ENCODE results near the gene MKI67. TPM values are rescaled to one million over a fixed set of nuclear protein-coding genes. Genes with fewer than 3 reads are reported as not detected.

Gene MKI67
- total and polyA plus RNA-seq, 9 of the 15 experiments (the other 6 are each of a cell fraction or from before 2014, with no cell fraction given), result 11.8 to 86.5 (median 36.0) TPM

DNA sequence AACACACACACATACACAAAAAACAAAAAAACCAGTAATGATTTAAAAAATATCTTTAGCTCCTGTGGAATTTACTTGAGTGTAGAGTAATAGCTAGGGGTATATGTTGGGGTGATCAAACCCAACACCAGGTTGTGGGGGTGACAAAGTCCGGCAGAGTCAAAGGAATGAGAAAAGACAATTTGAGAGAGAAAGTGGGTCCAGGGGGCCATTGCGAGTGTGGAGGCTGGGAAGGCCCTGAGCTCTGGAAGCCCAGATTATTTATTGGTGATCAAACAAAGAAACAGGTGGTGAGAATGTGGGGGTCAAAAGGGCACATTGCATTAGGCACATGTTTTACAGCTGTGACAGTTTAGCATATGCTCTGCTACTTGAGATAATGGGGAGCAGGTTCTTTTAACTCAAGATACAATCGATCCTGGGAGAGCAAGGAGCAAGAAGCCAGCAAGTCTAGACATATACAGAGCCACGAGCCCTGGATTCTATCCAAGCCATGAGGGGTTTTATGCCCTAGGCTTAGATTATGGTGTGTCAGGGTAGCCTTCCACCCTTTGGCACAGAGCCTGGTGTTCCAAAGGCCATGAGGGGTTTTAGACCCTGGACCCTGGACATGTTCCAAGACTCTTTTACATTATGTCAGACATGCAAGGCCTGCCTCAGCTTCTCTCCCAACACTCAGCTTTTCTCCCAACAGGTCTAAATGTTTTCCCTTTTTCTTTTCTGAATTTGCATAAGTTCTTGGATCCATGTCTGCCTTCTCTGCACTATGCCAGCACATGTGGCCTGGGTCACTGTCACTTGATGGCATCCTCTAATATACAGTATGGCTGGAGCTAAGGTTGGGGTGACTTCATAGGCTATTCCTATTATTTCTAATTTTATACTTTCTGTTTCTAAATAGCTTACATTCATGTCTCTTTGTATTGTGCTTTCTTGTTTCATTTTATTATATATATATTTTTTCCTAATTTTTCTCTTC is 48.6 kb upstream of the MKI67 start:
- Histone ChIP-seq H3K27ac (ENCODE audit: extremely low read depth, low read depth, low read length) (no peak overlapping the region), H3K9me1 (ENCODE audit: control insufficient read depth, insufficient read depth, low read length) (no peaks in the 10 kb centered on the region), H3K27me3 (ENCODE audit: control insufficient read depth in 2 of 2, insufficient read depth in 2 of 2, low read length in 2 of 2) (no peaks in the 10 kb centered on the region), H3K79me2 (ENCODE audit: control insufficient read depth, insufficient read depth, low read length) (no peaks in the 10 kb centered on the region), H3K4me3 (no peak overlapping the region), H2AFZ (ENCODE audit: low read depth, low read length) (no peak overlapping the region), H3K4me2 (ENCODE audit: insufficient read depth, low read length) (no peak overlapping the region), H3K9ac (ENCODE audit: insufficient read depth in 1 of 2, low read depth in 2 of 2, low read length in 2 of 2) (no peak overlapping the region), H3K36me3 (ENCODE audit: control insufficient read depth, insufficient read depth, low read length) (no peaks in the 10 kb centered on the region), H3K9me3 (replicated peaks; ENCODE audit: control insufficient read depth, insufficient read depth, low read depth, low read length) (no peaks in the 10 kb centered on the region), H4K20me1 (replicated peaks; ENCODE audit: control insufficient read depth, insufficient read depth, low read length) (no peaks in the 10 kb centered on the region), H3K4me1 (replicated peaks in 1 of 2; ENCODE audit: control insufficient read depth in 2 of 2, insufficient read depth in 2 of 2, low read length in 2 of 2) (no peaks in the 10 kb centered on the region)
- FAIRE-seq (no peak), ATAC-seq (no peak), DNase-seq (ENCODE audit: extremely low read depth in 1 of 4, low spot score in 3 of 4) (no peak)
- 0% methylated on average over 4 of the region's 4 CpGs for WGBS (ENCODE audit: insufficient coverage, low coverage, missing lambda C conversion rate)
- in situ Hi-C loops (cut with MboI), result no loop called here
- no TSS peak for BruUV-seq (replicated peaks)
- ChIA-PET CTCF (ENCODE audit: low intra/inter-chr PET ratio) (no interaction called here), POLR2A (no interaction called here)
- intact Hi-C loops (cut with micrococcal nuclease), result no loop called here
- TF ChIP-seq CUX1 (CRISPR knock-in tag; IDR thresholded peaks at IDR 0.05) (no peak), CBX5 (IDR thresholded peaks at IDR 0.05; ENCODE audit: borderline replicate concordance, low read depth) (peak; percentile 60; the same call in 1 of the 2 replicates), BMI1 (IDR thresholded peaks at IDR 0.05; ENCODE audit: low read length) (no peak), MCM7 (IDR thresholded peaks at IDR 0.05) (no peak), PTTG1 (tag; IDR thresholded peaks at IDR 0.05; ENCODE audit: low read depth) (no peak), SMAD3 (CRISPR knock-in tag; conservative IDR thresholded peaks at IDR 0.05) (no peak), TRIM28 (IDR thresholded peaks at IDR 0.05) (peak; percentile 83), TAF1 (IDR thresholded peaks at IDR 0.05; ENCODE audit: control insufficient read depth, extremely low read depth, insufficient read depth, low read length, severe bottlenecking) (no peak), HNRNPUL1 (IDR thresholded peaks at IDR 0.05; ENCODE audit: low read length) (no peak), TOE1 (IDR thresholded peaks at IDR 0.05; ENCODE audit: borderline replicate concordance) (no peak), TOE1 (CRISPR knock-in tag; IDR thresholded peaks at IDR 0.05; ENCODE audit: borderline replicate concordance, low read depth) (no peak)
- TF ChIP-seq, protein P1, sequence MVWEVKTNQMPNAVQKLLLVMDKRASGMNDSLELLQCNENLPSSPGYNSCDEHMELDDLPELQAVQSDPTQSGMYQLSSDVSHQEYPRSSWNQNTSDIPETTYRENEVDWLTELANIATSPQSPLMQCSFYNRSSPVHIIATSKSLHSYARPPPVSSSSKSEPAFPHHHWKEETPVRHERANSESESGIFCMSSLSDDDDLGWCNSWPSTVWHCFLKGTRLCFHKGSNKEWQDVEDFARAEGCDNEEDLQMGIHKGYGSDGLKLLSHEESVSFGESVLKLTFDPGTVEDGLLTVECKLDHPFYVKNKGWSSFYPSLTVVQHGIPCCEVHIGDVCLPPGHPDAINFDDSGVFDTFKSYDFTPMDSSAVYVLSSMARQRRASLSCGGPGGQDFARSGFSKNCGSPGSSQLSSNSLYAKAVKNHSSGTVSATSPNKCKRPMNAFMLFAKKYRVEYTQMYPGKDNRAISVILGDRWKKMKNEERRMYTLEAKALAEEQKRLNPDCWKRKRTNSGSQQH (CRISPR knock-in tag; IDR thresholded peaks at IDR 0.05), result no peak

Measured in K562 (cell line).